ENCODE measurements around the gene RTTN. TPM values are rescaled to one million over a fixed set of nuclear protein-coding genes. Genes with fewer than 3 reads are reported as not detected.

RTTN gene
- polyA plus RNA-seq, 1 donor (not counting 4 experiments of a cell fraction or from before 2014, with no cell fraction given), result 77.3 TPM

- Histone ChIP-seq H3K79me2 (ENCODE audit: control insufficient read depth, insufficient read depth, low read length) (no peaks in the 10 kb centered on the region), H3K27me3 (ENCODE audit: control insufficient read depth, extremely low read depth, insufficient read depth, low read length) (no peaks in the 10 kb centered on the region), H3K27ac (ENCODE audit: control insufficient read depth, insufficient read depth, low read length) (no peak overlapping the region), H2AFZ (ENCODE audit: control insufficient read depth, low read length) (no peak overlapping the region), H3K9me3 (ENCODE audit: control insufficient read depth, low read depth, low read length) (no peaks in the 10 kb centered on the region), H3K9ac (ENCODE audit: control insufficient read depth, extremely low read depth, insufficient read depth, low read length) (no peak overlapping the region), H3K4me1 (ENCODE audit: control insufficient read depth, extremely low read depth, insufficient read depth, low read length) (no peaks in the 10 kb centered on the region), H3K9me1 (ENCODE audit: control insufficient read depth, extremely low read depth, insufficient read depth, low read length) (no peaks in the 10 kb centered on the region), H3K4me3 (ENCODE audit: control insufficient read depth in 2 of 3, extremely low read depth in 1 of 3, insufficient read depth in 2 of 3, low read depth in 1 of 3, low read length in 3 of 3) (no peak overlapping the region), H3K36me3 (ENCODE audit: control insufficient read depth in 2 of 2, extremely low read depth in 1 of 2, insufficient read depth in 2 of 2, low read length in 2 of 2) (peaks cover 0 to 6% of the 10 kb centered on the region in 2 experiments), H3K4me2 (ENCODE audit: control insufficient read depth, extremely low read depth, insufficient read depth, low read depth, low read length) (no peak overlapping the region), H4K20me1 (ENCODE audit: control insufficient read depth, extremely low read depth, insufficient read depth, low read length) (no peaks in the 10 kb centered on the region)
- no peak for FAIRE-seq
- no peak for TF ChIP-seq EZH2 (IDR thresholded peaks at IDR 0.05; ENCODE audit: low read length)
- TF ChIP-seq, protein P1, sequence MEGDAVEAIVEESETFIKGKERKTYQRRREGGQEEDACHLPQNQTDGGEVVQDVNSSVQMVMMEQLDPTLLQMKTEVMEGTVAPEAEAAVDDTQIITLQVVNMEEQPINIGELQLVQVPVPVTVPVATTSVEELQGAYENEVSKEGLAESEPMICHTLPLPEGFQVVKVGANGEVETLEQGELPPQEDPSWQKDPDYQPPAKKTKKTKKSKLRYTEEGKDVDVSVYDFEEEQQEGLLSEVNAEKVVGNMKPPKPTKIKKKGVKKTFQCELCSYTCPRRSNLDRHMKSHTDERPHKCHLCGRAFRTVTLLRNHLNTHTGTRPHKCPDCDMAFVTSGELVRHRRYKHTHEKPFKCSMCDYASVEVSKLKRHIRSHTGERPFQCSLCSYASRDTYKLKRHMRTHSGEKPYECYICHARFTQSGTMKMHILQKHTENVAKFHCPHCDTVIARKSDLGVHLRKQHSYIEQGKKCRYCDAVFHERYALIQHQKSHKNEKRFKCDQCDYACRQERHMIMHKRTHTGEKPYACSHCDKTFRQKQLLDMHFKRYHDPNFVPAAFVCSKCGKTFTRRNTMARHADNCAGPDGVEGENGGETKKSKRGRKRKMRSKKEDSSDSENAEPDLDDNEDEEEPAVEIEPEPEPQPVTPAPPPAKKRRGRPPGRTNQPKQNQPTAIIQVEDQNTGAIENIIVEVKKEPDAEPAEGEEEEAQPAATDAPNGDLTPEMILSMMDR (optimal IDR thresholded peaks at IDR 0.05 in 1 of 3, IDR thresholded peaks at IDR 0.05 in 1 of 3, conservative IDR thresholded peaks at IDR 0.05 in 1 of 3; ENCODE audit: extremely low read depth in 1 of 3, insufficient read depth in 2 of 3, low read length in 3 of 3), result no peak
- dilution Hi-C loops (cut with MboI; ENCODE audit: extremely low pct_ligation_motif_present, low sequenced_read_pairs), result no loop called here
- DNase-seq (ENCODE audit: low read depth, low spot score), result no peak
Observed at GRCh38 chr18:70188113-70188512, 17.4 kb downstream of the RTTN start.

DNA sequence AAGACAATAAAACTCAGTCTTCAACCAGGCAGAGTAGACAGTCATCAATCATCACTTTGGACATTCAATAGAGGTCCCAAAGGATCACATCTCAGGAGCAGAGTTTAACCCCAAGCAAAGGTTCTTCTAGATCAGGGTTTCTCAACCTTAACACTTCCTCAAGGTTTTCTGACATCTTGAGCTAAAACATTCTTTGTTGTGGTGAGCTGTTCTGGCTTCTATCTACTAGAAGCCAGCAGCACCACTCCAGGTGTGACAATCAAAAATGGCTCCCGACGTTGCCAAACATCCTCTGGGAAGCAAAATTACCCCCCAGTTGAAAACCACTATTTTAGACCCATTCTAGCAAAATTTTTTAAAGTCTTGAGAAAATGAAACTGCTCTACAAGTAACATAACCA lies 22.0 kb downstream of the RTTN start:
- DNase-seq (ENCODE audit: low read depth, low spot score), result no peak
- Histone ChIP-seq H3K36me3 (ENCODE audit: control insufficient read depth in 2 of 2, extremely low read depth in 1 of 2, insufficient read depth in 2 of 2, low read length in 2 of 2) (peaks cover 0 to 9% of the 10 kb centered on the region in 2 experiments), H2AFZ (ENCODE audit: control insufficient read depth, low read length) (no peak overlapping the region), H3K27me3 (ENCODE audit: control insufficient read depth, extremely low read depth, insufficient read depth, low read length) (no peaks in the 10 kb centered on the region), H3K9me1 (ENCODE audit: control insufficient read depth, extremely low read depth, insufficient read depth, low read length) (no peaks in the 10 kb centered on the region), H3K4me1 (ENCODE audit: control insufficient read depth, extremely low read depth, insufficient read depth, low read length) (peaks cover 5% of the 10 kb centered on the region), H3K27ac (ENCODE audit: control insufficient read depth, insufficient read depth, low read length) (no peak overlapping the region), H3K4me3 (ENCODE audit: control insufficient read depth in 2 of 3, extremely low read depth in 1 of 3, insufficient read depth in 2 of 3, low read depth in 1 of 3, low read length in 3 of 3) (no peak overlapping the region), H4K20me1 (ENCODE audit: control insufficient read depth, extremely low read depth, insufficient read depth, low read length) (no peaks in the 10 kb centered on the region), H3K9me3 (ENCODE audit: control insufficient read depth, low read depth, low read length) (no peaks in the 10 kb centered on the region), H3K4me2 (ENCODE audit: control insufficient read depth, extremely low read depth, insufficient read depth, low read depth, low read length) (no peak overlapping the region), H3K79me2 (ENCODE audit: control insufficient read depth, insufficient read depth, low read length) (no peaks in the 10 kb centered on the region), H3K9ac (ENCODE audit: control insufficient read depth, extremely low read depth, insufficient read depth, low read length) (no peak overlapping the region)
- no peak for FAIRE-seq
- TF ChIP-seq, protein P1 (optimal IDR thresholded peaks at IDR 0.05 in 1 of 3, IDR thresholded peaks at IDR 0.05 in 1 of 3, conservative IDR thresholded peaks at IDR 0.05 in 1 of 3; ENCODE audit: extremely low read depth in 1 of 3, insufficient read depth in 2 of 3, low read length in 3 of 3), result no peak
- TF ChIP-seq EZH2 (IDR thresholded peaks at IDR 0.05; ENCODE audit: low read length), result no peak
- dilution Hi-C loops (cut with MboI; ENCODE audit: extremely low pct_ligation_motif_present, low sequenced_read_pairs), result no loop called here

All from keratinocyte (primary cell).